Chondrocyte (in vitro differentiated cells): Measurements from ENCODE around the gene RPTOR. TPM values are rescaled to one million over a fixed set of nuclear protein-coding genes. Genes with fewer than 3 reads are reported as not detected.

Experiments
- DNase-seq: peaks from one replicate; pipeline ENCODE4 v3.0.0; 2021; ENCODE audit warnings: mixed read lengths, low spot score
- H3K27ac Mint-ChIP-seq: one replicate; pipeline ENCODE4 v1.8.0; 2021; ENCODE audit warnings: mild to moderate bottlenecking, moderate library complexity, mixed read lengths; ENCODE audit not compliant: unreplicated experiment
- H3K27me3 Mint-ChIP-seq: 2 replicates; pipeline ENCODE4 v1.8.0; 2021; ENCODE audit warnings: low read depth, mixed read lengths
- H3K36me3 Mint-ChIP-seq: 2 replicates; pipeline ENCODE4 v1.8.0; 2021; ENCODE audit warnings: low read depth, mixed read lengths
- H3K4me1 Mint-ChIP-seq: 2 replicates; pipeline ENCODE4 v1.8.0; 2021; ENCODE audit warnings: low read depth, mild to moderate bottlenecking, mixed read lengths
- H3K4me3 Mint-ChIP-seq: one replicate; pipeline ENCODE4 v1.8.0; 2021; ENCODE audit warnings: mild to moderate bottlenecking, moderate library complexity, mixed read lengths; ENCODE audit not compliant: unreplicated experiment
- H3K9me3 Mint-ChIP-seq: 2 replicates; pipeline ENCODE4 v1.8.0; 2021; ENCODE audit warnings: low read depth, mixed read lengths
- total RNA-seq: library from RNA; stranded (reverse); gene quantifications from 3 replicates; pipeline ENCODE4 v1.2.1, GENCODE V29; 2021
- TF ChIP-seq, protein P1 (sequence below): fragments of 200-600 bp; sonication (generic); IDR thresholded peaks from 2 replicates; pipeline ENCODE4 v1.5.0; 2021; ENCODE audit warnings: antibody characterized with exemption, mild to moderate bottlenecking, moderate library complexity

Gene RPTOR
- total RNA-seq, 1 donor from 2014 or later = 30.9 TPM

DNA sequence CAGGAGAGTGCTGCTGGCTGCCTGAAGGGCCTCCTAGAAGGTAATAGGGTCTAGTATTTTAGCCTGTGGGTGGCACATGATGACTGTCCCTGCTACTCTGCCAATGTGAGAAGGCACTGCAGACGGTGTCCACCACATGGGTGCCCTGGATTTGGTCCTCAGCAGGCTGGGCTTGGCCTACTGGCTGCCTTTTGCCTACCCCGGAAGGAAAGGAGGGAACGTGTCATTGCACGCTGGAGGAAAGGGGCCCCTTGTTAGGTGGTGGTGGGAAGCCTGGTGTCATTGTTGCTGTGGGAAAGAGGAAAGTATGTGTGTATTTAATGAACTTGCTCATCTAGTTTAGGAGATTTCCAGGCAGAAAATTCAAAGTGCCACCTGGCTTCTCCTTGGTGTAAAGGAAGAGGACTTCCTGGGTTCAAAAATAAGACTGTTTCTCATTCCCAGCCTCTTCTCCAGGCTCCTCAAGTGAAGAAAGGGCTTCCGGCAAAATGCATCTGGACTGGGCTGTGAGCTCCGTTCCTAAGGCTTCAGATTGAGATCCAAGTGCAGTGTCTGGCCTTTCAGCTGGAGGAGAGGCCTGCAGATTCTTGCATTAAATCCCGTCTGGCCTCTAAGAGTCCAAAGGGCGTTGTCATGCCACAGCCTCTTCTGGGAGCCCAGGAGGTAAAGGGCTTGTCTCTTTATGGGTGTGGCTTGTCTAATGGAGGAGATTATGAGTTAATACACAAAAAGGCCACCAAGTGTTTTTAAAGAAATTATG, 55.1 kb downstream of the RPTOR start:
- Mint-ChIP-seq H3K4me1 (peaks cover 19% of the 10 kb centered on the region), H3K36me3 (peaks cover 2% of the 10 kb centered on the region), H3K4me3 (no peak overlapping the region), H3K27me3 (no peaks in the 10 kb centered on the region), H3K9me3 (peaks cover 4% of the 10 kb centered on the region), H3K27ac (no peak overlapping the region)
- TF ChIP-seq, protein P1, sequence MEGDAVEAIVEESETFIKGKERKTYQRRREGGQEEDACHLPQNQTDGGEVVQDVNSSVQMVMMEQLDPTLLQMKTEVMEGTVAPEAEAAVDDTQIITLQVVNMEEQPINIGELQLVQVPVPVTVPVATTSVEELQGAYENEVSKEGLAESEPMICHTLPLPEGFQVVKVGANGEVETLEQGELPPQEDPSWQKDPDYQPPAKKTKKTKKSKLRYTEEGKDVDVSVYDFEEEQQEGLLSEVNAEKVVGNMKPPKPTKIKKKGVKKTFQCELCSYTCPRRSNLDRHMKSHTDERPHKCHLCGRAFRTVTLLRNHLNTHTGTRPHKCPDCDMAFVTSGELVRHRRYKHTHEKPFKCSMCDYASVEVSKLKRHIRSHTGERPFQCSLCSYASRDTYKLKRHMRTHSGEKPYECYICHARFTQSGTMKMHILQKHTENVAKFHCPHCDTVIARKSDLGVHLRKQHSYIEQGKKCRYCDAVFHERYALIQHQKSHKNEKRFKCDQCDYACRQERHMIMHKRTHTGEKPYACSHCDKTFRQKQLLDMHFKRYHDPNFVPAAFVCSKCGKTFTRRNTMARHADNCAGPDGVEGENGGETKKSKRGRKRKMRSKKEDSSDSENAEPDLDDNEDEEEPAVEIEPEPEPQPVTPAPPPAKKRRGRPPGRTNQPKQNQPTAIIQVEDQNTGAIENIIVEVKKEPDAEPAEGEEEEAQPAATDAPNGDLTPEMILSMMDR = no peak
- no peak for DNase-seq

DNA sequence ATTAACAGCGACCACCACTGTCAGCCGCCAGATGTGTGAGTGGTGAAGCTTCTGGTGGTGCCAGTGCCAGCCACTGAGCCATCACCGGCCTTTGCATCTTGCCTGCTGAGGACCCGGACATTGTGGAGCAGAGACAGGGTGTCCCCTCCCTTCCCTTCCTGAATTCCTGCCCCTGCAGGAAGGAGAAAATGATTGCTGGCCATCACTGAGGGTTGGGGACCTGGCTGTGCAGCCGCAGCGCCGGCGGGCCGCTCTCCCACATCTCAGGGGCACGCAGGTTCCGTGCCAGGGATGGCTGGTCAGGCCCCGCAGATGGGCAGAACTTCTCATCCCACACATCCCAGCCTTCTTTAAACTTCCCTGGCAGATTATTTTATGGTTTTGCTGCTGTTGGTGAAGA, 56.5 kb downstream of the RPTOR start:
- no peaks in the 10 kb centered on the region for H3K27me3 Mint-ChIP-seq
- peaks cover 2% of the 10 kb centered on the region for H3K36me3 Mint-ChIP-seq
- no peak overlapping the region for H3K27ac Mint-ChIP-seq
- TF ChIP-seq, protein P1 = no peak
- H3K9me3 Mint-ChIP-seq = peaks cover 4% of the 10 kb centered on the region
- H3K4me1 Mint-ChIP-seq = peaks cover 19% of the 10 kb centered on the region
- no peak for DNase-seq
- H3K4me3 Mint-ChIP-seq = no peak overlapping the region

DNA sequence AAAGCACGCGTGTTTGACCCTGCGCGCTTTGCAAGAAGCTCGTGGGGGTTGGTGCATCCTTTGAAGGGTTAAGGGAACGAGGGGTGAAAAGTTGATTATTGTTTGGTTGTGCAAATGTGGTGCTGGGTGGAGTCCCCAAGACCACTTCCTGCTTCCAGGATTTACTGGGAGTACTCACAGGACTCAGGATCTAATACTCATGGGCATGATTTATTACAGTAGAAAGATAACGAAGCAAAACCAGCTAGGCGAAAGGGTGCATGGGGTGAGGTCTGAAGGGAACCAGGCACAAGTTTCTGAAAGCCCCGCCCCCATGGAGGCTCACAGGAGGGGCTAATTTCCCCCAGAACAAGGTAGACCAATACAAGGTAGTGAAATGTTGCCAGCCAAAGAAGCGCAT, 58.8 kb downstream of the RPTOR start:
- Mint-ChIP-seq H3K27ac (no peak overlapping the region), H3K27me3 (no peaks in the 10 kb centered on the region), H3K36me3 (peaks cover 2% of the 10 kb centered on the region), H3K4me1 (peaks cover 8% of the 10 kb centered on the region), H3K4me3 (no peak overlapping the region), H3K9me3 (peaks cover 4% of the 10 kb centered on the region)
- DNase-seq = no peak
- TF ChIP-seq, protein P1 = no peak

- Mint-ChIP-seq H3K4me3 (no peak overlapping the region), H3K4me1 (peaks cover 8% of the 10 kb centered on the region), H3K27ac (no peak overlapping the region), H3K9me3 (peaks cover 4% of the 10 kb centered on the region), H3K27me3 (no peaks in the 10 kb centered on the region), H3K36me3 (peaks cover 2% of the 10 kb centered on the region)
- DNase-seq = no peak
- TF ChIP-seq, protein P1 = no peak
Measured at GRCh38 chr17:80604009-80604669, 59.5 kb downstream of the RPTOR start.

GRCh38 chr17:80604670-80605010, 60.0 kb downstream of the RPTOR start:
- peaks cover 2% of the 10 kb centered on the region for H3K36me3 Mint-ChIP-seq
- H3K9me3 Mint-ChIP-seq = peaks cover 4% of the 10 kb centered on the region
- no peak for DNase-seq
- H3K4me1 Mint-ChIP-seq = peaks cover 8% of the 10 kb centered on the region
- no peak overlapping the region for H3K27ac Mint-ChIP-seq
- H3K27me3 Mint-ChIP-seq = no peaks in the 10 kb centered on the region
- TF ChIP-seq, protein P1 = no peak
- no peak overlapping the region for H3K4me3 Mint-ChIP-seq
